CD4-positive, alpha-beta T cell treated with Interleukin-10 for 1 hour (primary cell): ENCODE measurements around the gene APOD.
"Not testable (repeated sequence)": the region's sequence is repeated elsewhere in the genome, so short reads cannot be mapped to it uniquely, and the experiment has no call there.

Source experiments
- DNase-seq: peaks from one replicate; pipeline ENCODE4 v3.0.0-alpha.2; 2020

APOD gene

GRCh38 chr3:195583831-195584542 is at the start of gene APOD:
Gene APOD (minus strand): TSS chr3:195583940. CDS start chr3:195579461, 4,479 bp downstream.
- DNase-seq: no peak

- DNase-seq: not testable (repeated sequence)
Observed at GRCh38 chr3:195633351-195633750, 49.6 kb upstream of the APOD start.

GRCh38 chr3:195632501-195633185 is 48.9 kb upstream of the APOD start:
- DNase-seq: not testable (repeated sequence)

- DNase-seq: not testable (repeated sequence)
Observed at GRCh38 chr3:195632046-195632445, 48.3 kb upstream of the APOD start.

- DNase-seq: not testable (repeated sequence)
Observed at GRCh38 chr3:195630938-195631495, 47.3 kb upstream of the APOD start.

GRCh38 chr3:195630086-195630917 is 46.6 kb upstream of the APOD start:
- not testable (repeated sequence) for DNase-seq

GRCh38 chr3:195629682-195630081 is 45.9 kb upstream of the APOD start:
- not testable (repeated sequence) for DNase-seq

GRCh38 chr3:195628386-195628920 is 44.7 kb upstream of the APOD start:
- DNase-seq: not testable (repeated sequence)

- DNase-seq: not testable (repeated sequence)
Observed at GRCh38 chr3:195627515-195628385, 44.0 kb upstream of the APOD start.

- peak; percentile 16 for DNase-seq
Observed at GRCh38 chr3:195624603-195625560, 41.1 kb upstream of the APOD start.

- DNase-seq: not testable (repeated sequence)
Observed at GRCh38 chr3:195624171-195624570, 40.4 kb upstream of the APOD start.

- not testable (repeated sequence) for DNase-seq
Observed at GRCh38 chr3:195623217-195623965, 39.7 kb upstream of the APOD start.

- not testable (repeated sequence) for DNase-seq
Observed at GRCh38 chr3:195622523-195623170, 38.9 kb upstream of the APOD start.

GRCh38 chr3:195622012-195622411 is 38.3 kb upstream of the APOD start:
- DNase-seq: not testable (repeated sequence)

- not testable (repeated sequence) for DNase-seq
Observed at GRCh38 chr3:195621095-195621494, 37.4 kb upstream of the APOD start.

GRCh38 chr3:195620476-195620875 is 36.7 kb upstream of the APOD start:
- DNase-seq: not testable (repeated sequence)

- DNase-seq: not testable (repeated sequence)
Observed at GRCh38 chr3:195619591-195620369, 36.0 kb upstream of the APOD start.
